HG03442 (cell line): ENCODE data around the gene MAPRE3.

ENCODE experiments used
- ATAC-seq: cut with Tn5 transposase; IDR thresholded peaks from one replicate; pipeline ENCODE4 v1.9.1; 2021; ENCODE audit warnings: mild to moderate bottlenecking, moderate library complexity; ENCODE audit not compliant: unreplicated experiment

MAPRE3 gene

DNA sequence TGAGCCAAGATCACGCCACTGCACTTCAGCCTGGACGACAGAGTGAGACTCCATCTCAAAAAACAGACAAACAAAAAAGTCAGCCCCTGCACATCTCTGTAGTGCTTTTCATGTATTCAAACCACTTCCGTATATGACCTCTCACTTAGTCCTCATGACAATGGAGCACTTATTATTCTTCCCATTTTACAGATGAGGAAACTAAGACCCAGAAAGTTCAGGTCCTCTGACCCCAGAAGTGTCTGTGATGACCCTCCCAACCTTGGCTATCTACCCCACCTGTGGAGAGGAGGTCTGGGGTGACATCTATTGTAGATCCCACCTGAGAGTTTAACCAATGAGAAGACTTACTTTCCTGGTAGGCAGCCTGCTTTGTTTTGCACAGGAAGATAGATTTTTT, 21.6 kb upstream of the MAPRE3 start:
- ATAC-seq, result no peak

DNA sequence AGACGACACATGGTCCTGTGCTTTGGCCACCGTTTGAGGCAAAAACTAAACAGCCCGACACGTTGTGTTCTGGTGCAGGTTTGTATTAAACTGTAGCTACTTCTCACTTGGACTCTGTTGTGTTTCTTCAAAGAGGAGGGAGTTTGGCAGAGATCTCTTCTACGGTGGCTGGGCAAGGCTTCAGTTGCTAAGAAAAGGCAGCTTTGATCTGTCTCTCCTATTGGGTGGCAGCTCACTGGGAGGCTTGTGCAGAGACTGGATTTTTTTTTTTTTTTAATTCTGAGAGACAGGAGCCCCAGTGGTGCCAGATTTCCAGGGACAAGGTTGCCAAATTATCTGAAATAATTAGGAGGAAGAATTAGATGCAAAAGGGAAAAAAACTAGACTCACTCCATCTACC, 20.2 kb upstream of the MAPRE3 start:
- no peak for ATAC-seq

DNA sequence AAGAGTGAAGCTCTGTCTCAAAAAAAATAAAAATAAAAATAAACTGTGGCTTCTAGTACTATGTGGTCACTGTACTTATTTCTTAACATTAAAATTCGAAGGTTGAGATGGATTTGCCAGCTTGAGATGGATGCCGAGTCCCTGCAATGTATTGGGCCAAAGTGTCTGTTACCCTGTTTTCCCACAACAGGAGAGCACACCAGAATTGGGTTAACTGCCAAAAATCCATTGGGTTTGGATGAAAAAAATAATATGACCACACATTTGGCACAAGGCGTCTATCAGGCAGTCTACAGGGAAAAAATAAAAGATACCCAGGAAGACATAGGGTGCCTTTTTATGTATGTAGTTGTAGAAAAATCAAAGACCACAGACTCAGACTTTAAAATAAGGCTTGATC, 19.2 kb upstream of the MAPRE3 start:
- ATAC-seq, result no peak

DNA sequence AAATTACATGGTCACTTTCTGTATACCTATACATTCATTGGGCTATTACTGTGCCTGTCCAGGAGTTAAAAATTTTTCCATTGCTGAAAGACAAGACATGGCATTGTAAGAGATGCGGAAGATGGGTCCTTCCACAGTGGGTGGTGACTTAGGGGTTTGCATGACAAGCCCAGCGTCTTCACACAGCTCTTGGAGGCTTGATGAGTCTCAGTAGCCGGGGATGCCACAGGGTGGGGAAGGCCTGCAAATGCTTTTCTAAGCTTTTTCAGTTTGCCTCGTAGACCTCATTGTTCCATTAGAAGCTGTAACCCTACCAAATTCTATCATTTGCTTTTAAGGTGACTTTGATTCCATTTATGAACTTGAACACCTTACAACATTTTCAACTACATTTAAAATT, 18.1 kb upstream of the MAPRE3 start:
- ATAC-seq, result no peak

DNA sequence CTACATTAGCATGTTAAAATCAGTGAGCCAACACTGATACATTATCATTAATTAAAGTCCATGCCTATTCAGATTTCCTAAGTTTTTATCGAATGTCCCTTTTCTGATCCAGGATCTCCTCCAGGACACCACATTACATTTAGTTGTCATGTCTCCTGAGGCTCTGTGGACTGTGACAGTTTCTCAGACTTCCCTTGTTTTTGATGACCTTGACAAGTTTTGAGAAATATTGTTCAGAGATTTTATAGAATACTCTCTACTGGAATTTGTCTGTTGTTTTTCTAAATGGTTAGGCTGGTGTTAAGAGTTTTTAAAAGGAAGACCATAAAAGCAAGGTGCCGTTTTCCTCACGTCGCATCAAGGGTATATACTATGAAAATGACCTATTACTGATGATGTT, 16.3 kb upstream of the MAPRE3 start:
- ATAC-seq, result no peak

DNA sequence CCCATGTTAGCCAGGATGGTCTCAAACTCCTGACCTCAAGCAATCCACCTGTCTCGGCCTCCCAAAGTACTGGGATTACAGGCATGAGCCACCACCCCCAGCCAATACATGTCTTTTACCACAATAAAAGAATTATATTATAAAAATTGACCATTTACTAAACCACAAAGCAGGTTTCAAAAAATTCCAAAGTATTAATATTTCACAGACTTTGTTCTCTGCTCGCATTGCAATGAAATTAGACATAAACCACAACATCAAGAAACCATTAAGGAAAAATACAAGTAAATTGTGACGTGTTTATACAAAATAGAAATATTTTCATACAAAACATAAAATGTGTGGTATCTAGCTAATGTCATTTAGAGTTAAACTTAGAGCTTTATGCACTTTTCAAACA, 13.4 kb upstream of the MAPRE3 start:
- ATAC-seq, result no peak

DNA sequence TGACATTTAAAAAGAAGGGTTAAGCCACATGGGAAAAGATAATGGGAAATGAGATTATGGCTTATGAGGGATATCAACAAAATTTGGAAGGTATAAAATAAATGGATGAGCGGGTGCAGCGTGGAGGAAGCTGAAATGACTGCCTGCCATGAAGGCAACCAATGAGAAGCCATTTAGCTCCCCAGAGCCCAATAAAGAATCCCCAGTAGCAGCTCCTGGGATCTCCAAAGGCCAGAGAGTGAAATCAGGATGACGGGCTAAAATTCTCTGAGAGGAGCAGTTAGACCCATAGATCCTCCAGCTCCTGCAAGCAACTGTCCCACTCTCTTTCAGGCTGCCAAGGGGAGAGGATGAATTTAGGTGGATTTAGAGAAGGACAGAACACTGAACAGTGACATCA, 12.9 kb upstream of the MAPRE3 start:
- ATAC-seq, result no peak

DNA sequence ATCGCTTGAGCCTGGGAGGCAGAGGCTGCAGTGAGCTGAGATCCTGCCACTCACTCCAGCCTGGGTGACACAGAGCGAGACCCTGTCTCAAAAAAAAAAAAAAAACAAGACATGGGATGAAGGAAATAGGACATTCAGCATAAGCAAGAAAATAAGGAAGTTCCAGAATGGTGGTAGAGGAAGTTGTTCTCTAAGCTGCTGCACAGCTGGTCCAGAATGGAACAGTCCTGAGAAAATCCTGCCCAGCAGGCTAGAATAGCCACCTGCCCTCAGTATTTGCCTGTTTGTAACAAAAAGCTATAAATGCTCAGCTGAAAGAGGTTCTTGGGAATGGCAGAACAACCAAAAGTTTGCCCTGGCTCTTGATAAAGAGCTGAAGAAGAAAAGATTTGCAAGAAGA, 11.1 kb upstream of the MAPRE3 start:
- ATAC-seq, result no peak

DNA sequence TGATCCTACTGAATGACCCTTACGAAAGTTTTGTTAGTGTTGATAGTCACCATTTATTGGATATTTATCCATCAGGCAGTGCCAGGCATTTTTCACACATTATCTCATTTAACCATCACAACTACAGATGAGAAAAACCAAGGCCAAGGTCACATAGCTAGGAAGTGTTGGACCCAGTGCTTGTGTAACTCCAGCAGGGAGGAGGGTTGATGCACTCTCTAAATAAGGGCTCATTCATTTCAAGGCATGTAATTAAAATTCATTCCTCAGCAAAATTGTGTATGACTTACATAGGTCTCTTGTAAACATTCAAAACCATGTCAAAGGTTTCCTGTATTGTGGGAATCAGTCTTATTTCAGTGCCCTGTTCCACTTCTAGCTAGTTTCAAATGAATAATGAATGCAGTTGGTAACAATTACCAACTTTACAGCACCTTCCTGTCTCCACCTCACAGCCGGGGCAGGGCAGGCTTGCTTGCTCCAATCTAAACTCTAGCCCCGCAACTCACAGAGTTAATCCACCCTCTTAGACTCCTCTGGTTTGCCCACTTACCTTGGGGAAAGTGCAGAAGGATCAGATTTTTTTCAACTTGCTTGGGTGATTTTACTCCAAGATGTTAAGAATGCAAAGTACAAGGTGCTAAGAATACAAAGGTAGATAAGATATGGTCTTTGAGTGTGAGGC, 5.8 kb upstream of the MAPRE3 start:
- ATAC-seq, result no peak

DNA sequence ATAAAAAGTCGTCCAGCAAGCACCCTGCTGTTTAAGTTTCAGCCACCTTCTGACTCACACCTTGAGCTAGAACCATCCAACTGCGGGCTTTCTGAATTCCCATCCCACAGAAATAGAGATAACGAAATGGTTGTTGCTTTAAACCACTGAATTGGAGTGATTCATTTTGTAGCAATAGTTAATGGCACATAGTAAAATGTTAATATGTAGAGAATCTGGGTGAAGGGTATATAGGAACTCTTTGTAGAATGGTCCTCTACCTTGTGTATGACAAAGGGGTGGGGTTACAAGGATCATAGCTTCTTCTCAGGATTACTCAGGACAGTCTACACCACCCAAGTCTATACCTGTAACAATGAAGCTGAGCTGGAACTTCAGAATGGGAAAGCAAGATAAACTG, 2.4 kb upstream of the MAPRE3 start:
- no peak for ATAC-seq

DNA sequence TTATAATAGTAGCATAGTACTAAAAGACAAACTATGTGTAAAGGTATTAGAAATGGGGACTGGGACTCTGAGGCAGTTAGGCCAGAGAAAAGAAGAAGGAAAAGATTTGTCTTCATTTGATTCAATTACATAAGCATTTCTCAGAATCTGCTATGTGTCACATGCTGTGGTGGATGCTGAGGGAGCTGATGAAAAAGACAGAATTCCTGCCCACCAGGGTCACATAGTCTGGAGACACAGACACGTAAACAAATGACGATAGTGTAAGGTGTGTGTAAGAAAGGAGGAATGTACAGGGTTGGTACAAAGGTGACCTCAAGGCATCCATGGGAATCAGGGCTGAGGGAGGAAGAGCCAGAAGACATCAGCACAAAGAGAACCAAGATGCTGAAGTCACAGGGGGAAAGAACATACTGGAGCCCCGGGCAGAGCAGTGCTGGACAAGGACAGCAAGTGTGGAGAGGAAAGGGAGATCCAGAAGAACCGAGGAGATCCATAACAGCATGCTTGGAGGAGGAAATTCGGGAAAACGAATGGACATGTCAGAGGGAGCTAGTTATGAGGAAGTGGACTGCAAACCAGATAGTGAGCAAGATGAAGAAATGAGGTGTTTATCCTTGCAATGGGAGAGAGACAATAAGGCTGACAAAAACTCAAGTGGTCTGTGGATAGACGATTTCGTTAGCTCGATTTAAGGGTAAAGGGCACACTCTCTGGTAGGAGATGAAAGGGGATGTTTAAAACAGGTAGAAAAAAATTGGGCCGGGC, 1.2 kb upstream of the MAPRE3 start:
- no peak for ATAC-seq

DNA sequence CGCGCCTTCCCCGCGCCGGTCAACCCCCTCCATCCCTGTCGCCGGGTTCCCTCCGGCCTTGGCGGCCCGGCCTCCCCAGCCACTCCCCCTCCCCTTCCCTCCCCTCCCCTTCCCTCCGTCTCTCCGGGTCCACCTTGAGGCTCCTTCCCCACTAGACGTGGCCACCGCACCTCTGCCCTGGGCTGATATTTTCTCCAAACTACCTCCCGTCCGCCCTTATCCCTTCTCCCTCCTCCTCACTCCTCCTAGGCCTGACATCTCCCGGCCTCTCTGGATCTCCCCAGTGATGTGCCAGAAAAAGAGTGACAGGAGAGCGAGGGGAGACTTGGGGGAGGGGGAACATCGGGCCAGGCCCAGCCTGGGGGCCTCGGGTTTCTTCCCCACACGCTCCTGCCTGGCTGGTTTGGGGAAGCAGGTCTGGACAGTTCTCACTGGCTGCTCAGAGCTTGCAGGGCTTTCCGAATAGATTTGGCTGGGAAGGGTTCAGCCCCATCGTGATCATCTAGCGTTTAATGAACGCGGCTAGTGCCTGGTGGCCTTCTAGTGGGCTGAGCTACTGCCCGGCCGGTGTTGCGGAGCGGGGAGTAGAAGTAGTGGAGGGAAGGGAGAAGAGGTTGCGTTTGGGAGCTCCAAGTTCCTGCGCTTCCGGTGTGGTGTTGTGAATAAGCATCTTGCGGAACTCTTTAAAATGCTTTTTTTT, 641 bp downstream of the MAPRE3 start:
- ATAC-seq, result peak; percentile 4

DNA sequence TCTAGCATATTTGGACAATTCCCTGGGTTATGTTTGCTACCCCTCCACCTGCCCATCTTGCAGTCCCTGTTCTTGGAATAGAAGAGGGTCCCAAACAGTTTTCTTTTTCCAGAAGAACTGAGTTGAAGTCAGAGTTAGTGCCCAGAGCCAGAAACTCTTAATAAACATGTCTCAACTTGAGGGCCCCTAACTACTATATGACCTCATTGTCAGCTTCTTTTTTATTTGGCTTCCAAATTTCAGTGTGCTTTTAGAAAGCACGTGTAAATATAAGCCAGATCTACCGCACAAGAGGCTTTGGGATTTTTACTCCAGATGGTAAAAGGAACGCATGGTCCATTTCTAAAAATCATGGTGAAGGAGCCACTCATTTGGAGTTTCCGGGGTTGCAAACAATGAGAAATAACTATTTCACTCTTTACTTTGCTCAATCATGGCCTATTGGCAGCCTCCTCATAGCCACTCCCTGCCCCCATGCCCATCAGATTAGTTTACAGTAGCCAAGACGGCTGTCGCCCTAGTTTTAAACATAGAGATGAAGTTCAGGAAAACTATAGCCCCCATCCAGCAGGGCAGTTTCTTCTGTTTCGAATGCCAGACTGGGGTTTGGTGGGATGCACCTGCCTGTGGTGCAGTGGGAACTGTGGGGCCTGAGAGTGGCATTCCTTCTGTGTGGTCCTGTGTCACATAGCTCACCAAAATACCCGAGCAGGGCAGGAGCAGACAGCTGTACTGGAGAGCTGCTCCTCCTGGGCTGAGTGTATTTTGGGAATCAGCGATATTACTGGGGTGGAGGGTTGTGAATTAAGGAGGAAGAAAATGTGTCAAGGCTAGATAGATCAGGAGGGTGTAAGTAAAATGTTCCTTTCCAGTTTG, 1.7 kb downstream of the MAPRE3 start:
- no peak for ATAC-seq

DNA sequence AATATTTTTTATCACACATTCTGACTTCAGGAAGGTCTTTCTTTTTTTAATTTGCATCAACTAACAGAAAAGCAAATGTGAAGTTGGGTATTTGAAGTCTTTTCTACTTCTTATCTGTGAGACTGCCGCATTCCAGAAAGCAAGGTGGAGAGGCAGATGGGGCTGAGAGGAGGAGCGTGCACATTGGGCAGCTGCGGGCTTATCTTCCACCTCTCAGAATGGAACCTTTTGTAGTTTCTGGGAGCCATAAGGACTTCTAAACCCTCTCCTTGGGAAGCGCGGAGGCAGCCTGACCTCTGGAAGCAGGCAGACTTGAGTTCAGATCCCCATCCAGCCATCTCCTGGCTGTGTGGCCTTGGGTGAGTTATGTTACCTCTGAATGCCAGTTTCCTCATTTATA, 3.9 kb downstream of the MAPRE3 start:
- no peak for ATAC-seq

DNA sequence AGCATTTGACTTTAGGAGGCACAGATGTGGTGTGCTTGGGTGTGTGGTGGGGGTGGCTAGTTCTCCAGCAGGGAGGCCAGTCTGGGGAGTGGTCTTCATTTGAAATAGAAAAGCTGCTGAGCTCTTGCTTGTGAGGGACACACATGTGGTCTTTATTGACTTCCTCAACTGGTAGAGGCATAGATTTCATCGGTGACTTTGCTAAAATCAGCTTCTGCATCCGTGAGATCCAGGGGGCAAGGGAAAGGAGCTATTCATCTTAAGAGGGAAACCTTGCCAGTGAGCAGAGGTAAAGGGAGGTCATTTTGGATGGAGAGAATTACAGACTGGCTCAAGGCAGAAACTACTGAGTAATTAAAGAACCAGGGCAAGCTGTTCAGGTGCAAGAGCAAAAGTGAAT, 4.7 kb downstream of the MAPRE3 start:
- ATAC-seq, result no peak

DNA sequence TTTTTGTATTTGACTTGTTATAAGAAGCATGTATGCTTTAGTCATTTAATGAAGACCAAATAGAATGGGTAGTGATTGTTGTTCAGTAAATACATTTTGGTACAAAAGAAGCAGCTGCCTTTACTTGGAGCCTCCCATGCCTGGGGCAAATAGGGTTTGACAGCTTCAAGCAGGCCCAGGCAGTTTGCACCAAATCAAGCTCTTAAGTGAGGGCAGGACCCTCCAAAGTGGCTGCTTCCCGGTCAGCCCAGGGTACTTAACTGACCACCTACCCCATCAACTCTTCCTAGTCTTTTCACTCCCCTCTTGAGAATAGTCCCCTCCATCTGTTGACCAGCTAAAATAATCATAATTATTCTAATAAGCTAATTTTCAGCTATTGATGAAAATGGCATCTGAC, 5.2 kb downstream of the MAPRE3 start:
- ATAC-seq, result no peak

DNA sequence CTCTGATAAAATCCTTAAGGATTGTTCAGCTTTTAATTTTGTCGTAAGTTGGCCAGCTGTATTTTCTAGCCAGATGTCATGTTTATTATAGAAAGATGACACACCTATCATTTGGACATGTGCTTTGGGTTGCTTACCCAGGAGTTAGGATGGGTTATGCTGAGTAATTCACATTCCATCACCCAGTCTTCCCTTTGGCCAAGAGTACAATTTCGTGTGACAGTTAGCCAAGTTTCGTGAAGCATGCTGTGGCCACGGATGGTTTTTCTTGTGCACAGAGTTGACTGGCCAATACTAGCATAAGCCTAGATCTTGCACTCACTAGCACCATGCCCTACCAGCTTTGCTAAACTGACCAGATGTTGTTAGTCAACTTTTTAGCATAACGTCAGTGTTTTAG, 5.8 kb downstream of the MAPRE3 start:
- no peak for ATAC-seq

DNA sequence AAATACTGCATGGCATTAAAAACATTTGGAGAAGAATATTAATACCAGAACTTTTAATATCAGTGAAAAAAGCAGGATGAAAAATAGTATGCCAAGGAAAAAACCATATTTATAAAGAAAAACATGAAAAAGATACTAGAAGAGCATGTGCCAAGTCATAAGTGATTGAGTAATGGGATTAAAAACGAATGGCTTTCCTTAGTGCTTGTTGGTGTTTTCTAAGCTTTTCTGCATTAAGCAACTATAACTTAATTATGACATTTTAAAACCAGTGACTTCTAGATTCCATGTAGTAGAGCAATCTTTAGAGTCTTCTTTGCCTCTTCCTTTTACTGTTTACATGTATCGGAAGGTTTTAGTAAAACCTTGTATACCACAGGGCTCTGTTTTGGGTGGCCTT, 6.6 kb downstream of the MAPRE3 start:
- no peak for ATAC-seq

DNA sequence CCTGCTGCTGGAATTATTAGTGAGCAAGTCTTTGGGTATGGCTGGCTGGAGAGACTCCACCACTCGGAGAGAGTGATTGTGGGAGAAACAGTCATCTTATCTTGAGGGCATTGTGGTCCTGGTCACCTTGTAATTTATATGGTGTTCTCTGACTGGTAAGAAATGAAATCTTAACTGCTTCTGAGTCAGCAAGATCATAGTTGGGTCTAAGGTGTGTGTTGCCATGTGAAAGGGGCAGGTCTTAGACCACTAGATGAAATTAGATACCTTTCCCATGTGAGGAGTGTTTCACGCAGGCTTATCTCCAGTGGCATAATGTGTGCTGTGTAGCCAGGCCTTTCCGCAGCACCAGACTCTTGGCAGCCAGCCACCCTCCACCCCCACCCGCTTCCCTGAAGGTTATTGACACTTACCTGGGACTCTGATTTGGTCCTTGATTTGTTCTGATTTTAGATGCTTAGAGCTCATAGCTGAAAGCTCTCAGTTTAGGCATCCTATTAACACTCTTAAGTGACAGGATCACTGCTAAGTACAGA, 7.7 kb downstream of the MAPRE3 start:
- no peak for ATAC-seq

DNA sequence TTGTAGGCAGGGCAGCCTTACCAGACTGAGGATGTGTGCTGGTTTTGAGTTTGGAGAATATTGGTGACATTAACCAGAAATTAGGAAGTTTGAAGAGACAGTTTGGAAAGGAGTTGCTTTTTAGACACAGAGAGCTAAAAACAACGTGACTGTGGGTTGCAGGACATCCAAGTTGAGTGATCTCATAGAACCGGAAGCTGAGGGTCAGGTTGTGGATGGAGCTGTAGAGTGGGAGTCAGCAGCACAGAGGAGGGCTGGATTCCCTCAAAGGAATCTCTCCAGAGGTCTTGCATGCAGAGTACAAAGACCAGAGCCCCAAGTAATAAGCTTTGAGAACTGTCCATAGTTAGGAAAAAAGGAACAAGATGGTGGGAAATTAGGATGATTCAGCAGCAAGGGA, 9.3 kb downstream of the MAPRE3 start:
- no peak for ATAC-seq

DNA sequence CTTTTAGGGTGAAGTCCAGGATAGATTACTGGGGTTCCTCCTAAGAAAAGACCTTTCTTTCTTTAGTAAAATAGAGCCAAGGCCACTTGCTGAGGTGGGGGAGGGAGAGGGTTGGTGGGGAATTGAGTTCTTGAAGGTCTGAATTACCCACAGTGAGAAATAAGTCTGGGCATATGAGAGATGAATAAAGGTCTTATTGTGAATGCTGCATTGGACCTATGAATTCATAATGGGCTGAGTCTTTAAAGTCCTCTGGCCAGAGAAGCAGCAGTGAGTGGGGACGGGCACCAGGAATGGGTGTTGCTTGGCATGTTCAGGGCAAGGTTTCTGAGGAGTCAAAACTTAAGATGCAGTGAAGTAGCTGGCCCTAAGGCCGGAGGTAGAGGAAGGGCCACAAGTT, 10.5 kb downstream of the MAPRE3 start:
- no peak for ATAC-seq
